ENCODE measurements around the gene CDK6.

DNA sequence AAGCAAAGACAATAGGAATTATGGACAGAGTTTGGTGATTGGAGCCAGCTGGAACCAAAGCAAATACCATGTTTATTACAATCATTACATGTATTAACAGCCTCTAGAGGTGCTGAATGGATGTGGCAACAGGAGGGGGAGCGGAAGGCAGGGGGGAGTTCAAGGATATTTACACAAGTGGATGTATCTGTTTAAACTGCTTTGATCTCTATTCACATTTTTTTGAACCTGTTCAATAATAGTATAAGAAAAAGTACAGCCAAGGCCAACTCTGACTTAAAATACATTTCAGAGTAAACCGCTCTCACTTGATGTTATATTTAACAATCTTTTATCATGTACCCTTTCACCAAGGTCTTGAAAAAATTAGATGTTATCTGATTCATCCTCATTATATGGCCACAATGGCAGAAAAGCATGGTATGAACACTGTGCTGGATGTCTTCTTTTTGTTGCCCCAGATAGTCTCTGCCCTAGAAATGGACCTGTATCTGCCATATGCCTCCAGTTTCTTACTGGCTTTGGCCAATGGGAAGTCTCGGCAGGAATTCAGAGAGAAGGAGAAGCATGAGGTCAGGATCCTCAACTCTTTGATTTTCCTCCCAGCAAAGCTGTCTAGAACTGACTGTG lies 158.0 kb downstream of the CDK6 start:
- TF ChIP-seq EZH2 (IDR thresholded peaks at IDR 0.05; ENCODE audit: insufficient read depth, poor library complexity, severe bottlenecking) (no peak), EZH2phosphoT487 (IDR thresholded peaks at IDR 0.05; ENCODE audit: insufficient read depth, low read depth) (no peak)

All from GM23248 (cell line).